Epithelial cell of proximal tubule (primary cell): ENCODE data around the gene CDH23. TPM values are rescaled to one million over a fixed set of nuclear protein-coding genes. Genes with fewer than 3 reads are reported as not detected.

Experiments used
- DNase-seq: peaks from one replicate; pipeline ENCODE4 v3.0.0-alpha.2; 2011; ENCODE audit warnings: low read depth
- H3K4me3 ChIP-seq: 2 replicates; pipeline ENCODE4 v1.5.1; 2011; ENCODE audit warnings: low read depth, mild to moderate bottlenecking, low read length
- CTCF ChIP-seq: conservative IDR thresholded peaks from 2 replicates; pipeline ENCODE4 v1.5.1; 2012; ENCODE audit warnings: low read depth, mild to moderate bottlenecking, low read length
- total RNA-seq: library from RNA; depleted of rRNA; stranded (reverse); fragments of >200 nt; gene quantifications from 2 replicates; pipeline ENCODE4 v1.2.3, GENCODE V29; 2015

Gene CDH23
- total RNA-seq, 1 donor from 2014 or later: under 0.01 TPM

GRCh38 chr10:71729161-71729636 lies 332.5 kb downstream of the CDH23 start:
- peak; percentile 7 for DNase-seq
- no peak overlapping the region for H3K4me3 ChIP-seq
- TF ChIP-seq CTCF: no peak

- TF ChIP-seq CTCF: no peak
- no peak overlapping the region for H3K4me3 ChIP-seq
- DNase-seq: no peak
Observed at GRCh38 chr10:71731791-71732190, 335.1 kb downstream of the CDH23 start.

- TF ChIP-seq CTCF: no peak
- DNase-seq: no peak
Observed at GRCh38 chr10:71734797-71735196, 338.1 kb downstream of the CDH23 start.

GRCh38 chr10:71735709-71736569 lies 339.2 kb downstream of the CDH23 start:
- DNase-seq: no peak
- TF ChIP-seq CTCF: no peak
- H3K4me3 ChIP-seq: no peak overlapping the region

More at GRCh38 chr10:71734797-71735196, 338.1 kb downstream of the CDH23 start:
- H3K4me3 ChIP-seq: no peak overlapping the region

- H3K4me3 ChIP-seq: no peak overlapping the region
- no peak for TF ChIP-seq CTCF
- no peak for DNase-seq
Observed at GRCh38 chr10:71736570-71736952, 339.8 kb downstream of the CDH23 start.

GRCh38 chr10:71737001-71737833 lies 340.5 kb downstream of the CDH23 start:
- no peak for TF ChIP-seq CTCF

More at GRCh38 chr10:71737001-71737833, 340.5 kb downstream of the CDH23 start:
- DNase-seq: no peak
- H3K4me3 ChIP-seq: no peak overlapping the region
